Middle frontal gyrus (tissue), 1 donor: ENCODE data around the gene IFNA7.
"Not testable (repeated sequence)": the region's sequence is repeated elsewhere in the genome, so short reads cannot be mapped to it uniquely, and the experiment has no call there.

Experiments used
- DNase-seq: peaks from one replicate; pipeline ENCODE4 v3.0.0-alpha.2; 2015; ENCODE audit warnings: low spot score; ENCODE audit errors: extremely low spot score

IFNA7 gene

DNA sequence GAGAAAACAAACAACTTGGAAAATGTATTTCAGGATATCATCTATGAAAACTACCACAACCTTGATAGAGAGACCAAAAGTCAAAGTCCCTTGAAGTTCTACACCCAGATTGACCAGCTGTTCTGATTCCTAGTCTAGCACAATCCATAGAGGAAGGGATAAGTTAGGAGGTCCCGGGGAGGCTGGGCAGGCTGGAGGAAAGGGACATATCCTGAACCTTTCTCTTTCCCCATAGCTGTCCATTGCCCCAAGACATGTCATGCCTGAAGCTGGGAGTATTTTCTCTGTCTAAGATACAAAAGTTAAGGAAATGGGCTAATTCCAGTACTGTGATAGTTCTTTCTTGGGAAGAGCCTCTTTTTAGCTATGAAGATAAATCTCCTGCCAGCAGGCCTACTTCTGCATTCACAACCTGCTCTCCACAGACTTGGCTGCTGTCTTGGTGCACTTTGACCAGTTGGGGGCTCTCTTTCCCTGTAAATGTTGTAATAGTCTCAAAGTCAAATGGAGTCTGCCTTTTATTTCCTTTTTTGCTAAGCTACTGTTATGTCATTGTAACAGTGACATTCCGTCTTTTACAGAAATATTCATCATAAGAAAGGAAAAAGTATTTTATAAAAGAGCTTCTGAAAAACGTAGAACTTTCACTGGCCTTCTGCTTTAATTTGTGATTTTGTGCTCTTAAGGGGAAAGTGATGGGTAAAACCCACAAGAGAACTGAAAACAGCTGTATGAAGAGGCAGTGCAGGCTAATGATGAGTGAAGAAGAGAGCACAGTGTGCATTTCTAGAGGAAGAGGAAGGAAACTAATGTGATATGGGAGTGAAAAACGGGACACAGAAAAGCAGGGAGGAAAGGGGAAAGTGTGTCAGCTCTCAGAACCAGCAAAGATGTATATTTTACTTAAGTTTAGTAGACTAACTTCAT, 18.9 kb downstream of the IFNA7 start:
- DNase-seq, result not testable (repeated sequence)

DNA sequence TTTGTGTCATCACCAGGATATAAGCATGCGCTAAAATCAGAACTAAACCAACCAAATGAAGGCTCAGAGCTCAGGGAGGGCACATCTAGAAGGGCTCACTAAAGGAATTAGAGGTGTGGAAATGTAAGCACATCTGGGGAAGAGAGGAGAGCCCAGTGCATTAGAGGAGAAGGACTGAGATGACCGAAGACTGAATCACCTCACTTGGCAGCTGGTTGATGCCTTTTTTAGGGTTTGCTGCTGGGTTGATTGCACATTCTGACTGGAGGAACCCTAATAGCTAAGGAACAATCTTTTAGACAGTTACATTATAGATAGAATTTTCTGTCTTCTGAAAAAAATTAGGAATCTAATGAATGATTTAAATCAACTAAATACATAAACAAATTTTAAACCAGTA, 27.3 kb downstream of the IFNA7 start:
- no peak for DNase-seq

GRCh38 chr9:21172156-21172555, 29.8 kb downstream of the IFNA7 start:
- DNase-seq, result no peak

DNA sequence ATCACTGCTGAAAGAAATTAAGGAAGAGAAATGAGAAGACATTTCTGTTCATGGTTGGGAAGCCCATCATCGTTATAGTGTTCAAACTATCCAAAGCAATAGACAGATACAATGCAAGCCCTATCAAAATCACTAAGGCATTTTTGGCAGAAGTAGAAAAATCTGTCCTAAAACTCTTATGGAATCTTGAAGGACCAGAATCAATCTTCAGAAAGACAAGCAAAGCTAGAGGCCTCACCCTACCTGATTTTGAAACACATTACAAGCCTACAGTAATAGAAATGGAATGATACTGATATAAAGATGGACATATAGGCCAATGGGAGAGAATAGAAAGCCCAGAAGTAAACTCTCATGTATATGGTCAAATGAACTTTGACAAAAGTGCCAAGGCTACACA, 30.7 kb downstream of the IFNA7 start:
- no peak for DNase-seq

DNA sequence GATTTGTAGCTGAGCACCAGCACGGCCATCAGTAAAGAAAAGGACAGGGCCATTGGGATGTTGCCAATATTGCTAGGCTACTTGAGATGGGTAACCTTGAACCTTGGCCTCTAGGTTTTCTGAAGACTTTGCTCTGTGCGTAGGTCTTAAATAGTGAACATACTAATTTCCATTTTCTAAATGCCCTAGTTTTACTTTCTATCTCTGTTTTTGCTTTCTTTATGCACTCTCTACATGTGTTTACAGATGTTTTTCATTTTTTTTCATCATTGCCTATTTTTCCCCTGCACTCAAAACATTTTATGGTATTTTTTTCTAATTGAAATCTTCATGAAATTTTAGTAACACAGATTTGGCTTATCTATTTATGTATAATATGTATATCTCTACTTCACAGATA, 35.4 kb downstream of the IFNA7 start, which contains the start of gene IFNA21:
TSS of gene IFNA21 (minus strand) at position 101 of the 400 bp plus-strand sequence. CDS start at position 53, 48 bp downstream.
- DNase-seq, result not testable (repeated sequence)

GRCh38 chr9:21165516-21165915, 36.5 kb downstream of the IFNA7 start:
- DNase-seq, result no peak

- DNase-seq, result no peak
Measured at GRCh38 chr9:21160178-21160577, 41.8 kb downstream of the IFNA7 start.

DNA sequence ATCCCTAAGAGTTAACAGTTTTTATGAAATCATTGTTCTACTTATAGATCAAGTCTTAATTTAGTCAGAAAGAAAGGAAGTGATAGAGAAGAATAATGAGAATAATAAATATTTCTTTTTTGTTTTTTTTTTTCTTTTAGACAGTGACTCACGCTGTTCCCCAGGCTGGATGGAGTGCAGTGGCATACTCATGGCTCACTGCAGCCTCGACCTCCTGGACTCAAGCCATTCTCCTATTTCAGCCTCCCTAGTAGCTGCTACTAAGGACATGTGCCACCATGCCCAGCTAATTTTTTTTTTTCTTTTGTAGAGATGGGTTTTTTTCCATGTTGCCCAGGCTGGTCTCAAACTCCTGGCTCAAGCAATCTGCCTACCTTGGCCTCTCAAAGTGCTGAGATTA, 46.5 kb downstream of the IFNA7 start:
- DNase-seq, result no peak

- DNase-seq, result no peak
Measured at GRCh38 chr9:21154018-21154608, 47.9 kb downstream of the IFNA7 start.

DNA sequence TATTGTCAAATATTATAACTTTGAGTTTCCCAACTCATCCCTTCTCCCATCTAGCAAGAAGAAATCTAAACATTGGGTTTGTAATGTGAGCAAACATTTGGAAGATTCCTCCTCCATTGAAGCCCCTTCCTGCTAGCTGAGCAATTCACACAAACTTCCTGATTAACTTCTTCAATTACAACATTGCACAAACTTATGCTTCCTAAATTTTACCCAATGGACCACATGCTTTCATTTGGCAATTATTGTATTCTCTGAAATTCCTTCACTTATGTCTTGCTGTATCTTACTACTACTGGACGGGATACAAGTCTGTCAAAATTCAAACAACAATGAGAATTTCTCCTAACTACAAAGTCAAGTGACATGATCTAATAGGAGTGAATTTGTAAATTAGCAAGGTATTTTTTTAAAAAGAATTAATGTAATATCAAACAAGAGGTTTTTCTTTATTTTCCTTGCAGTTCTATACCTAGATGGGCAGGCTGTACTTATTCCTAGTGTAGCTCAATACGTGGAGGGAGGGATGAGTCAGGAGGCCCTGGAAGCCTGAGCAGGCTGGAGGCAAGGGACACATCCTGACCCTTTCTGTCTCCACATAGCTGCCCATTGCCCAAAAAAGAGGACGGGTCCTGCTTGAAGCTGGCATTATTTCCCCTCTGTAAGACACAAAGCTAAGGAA, 48.5 kb downstream of the IFNA7 start:
- no peak for DNase-seq
